CD14-positive monocyte (primary cell): Measurements from ENCODE around the gene CUTA. TPM values are rescaled to one million over a fixed set of nuclear protein-coding genes. Genes with fewer than 3 reads are reported as not detected.
A peak's percentile ranks its signal among the peaks of the same experiment; 100 is the strongest.

Source experiments
- DNase-seq, 3 donors: peaks; one replicate each; pipeline ENCODE4 v3.0.0-alpha.2; 2011 to 2022
- H2AFZ ChIP-seq: 2 replicates; pipeline ENCODE4 v1.6.0; 2012; ENCODE audit warnings: mild to moderate bottlenecking, low read depth, low read length, inconsistent platforms; ENCODE audit not compliant: insufficient read depth, poor library complexity, severe bottlenecking
- H3K27ac ChIP-seq, 2 donors: 1 replicate in 1 of 2; 2 replicates in 1 of 2; pipeline ENCODE4 v1.5.1; 2012 to 2013; ENCODE audit warnings: low read length in 2 of 2, control low read depth in 1 of 2, inconsistent platforms in 1 of 2, low read depth in 1 of 2, mild to moderate bottlenecking in 1 of 2
- H3K27me3 ChIP-seq, 2 donors: one replicate each; pipeline versions ENCODE4 v1.6.0 to v1.6.1; 2011 to 2013; ENCODE audit warnings: low read length in 2 of 2; ENCODE audit not compliant: control insufficient read depth in 2 of 2, insufficient read depth in 2 of 2
- H3K36me3 ChIP-seq, 2 donors: replicated peaks in 1 of 2; 1 replicate in 1 of 2; 2 replicates in 1 of 2; pipeline versions ENCODE4 v1.5.1 to v1.6.1; 2012 to 2013; ENCODE audit warnings: low read length in 2 of 2, control low read depth in 1 of 2, inconsistent platforms in 1 of 2, mild to moderate bottlenecking in 1 of 2; ENCODE audit not compliant: insufficient read depth in 2 of 2, control insufficient read depth in 1 of 2
- H3K4me1 ChIP-seq, 2 donors: 1 replicate in 1 of 2; 2 replicates in 1 of 2; pipeline versions ENCODE4 v1.5.1 to v1.6.1; 2012 to 2013; ENCODE audit warnings: low read length in 2 of 2, control low read depth in 1 of 2, inconsistent platforms in 1 of 2, mild to moderate bottlenecking in 1 of 2, moderate library complexity in 1 of 2; ENCODE audit not compliant: insufficient read depth in 2 of 2, control insufficient read depth in 1 of 2
- H3K4me2 ChIP-seq: replicated peaks from 2 replicates; pipeline ENCODE3; 2012; ENCODE audit warnings: low read length, moderate library complexity, mild to moderate bottlenecking; ENCODE audit not compliant: poor library complexity, severe bottlenecking; ENCODE audit errors: extremely low read depth
- H3K4me3 ChIP-seq, 3 experiments: fragments of 200-600 bp in 1 of 3; sonication (generic) in 1 of 3; replicated peaks in 1 of 3; 1 replicate in 2 of 3; 2 replicates in 1 of 3; pipeline ENCODE4 v1.5.1; 2011 to 2013; ENCODE audit warnings: low read length in 3 of 3, mild to moderate bottlenecking in 3 of 3, control low read depth in 2 of 3, low read depth in 2 of 3, inconsistent platforms in 1 of 3, moderate library complexity in 1 of 3
- H3K79me2 ChIP-seq: 2 replicates; pipeline ENCODE4 v1.6.0; 2012; ENCODE audit warnings: mild to moderate bottlenecking, control low read depth, inconsistent platforms, low read length, moderate library complexity; ENCODE audit not compliant: insufficient read depth
- H3K9ac ChIP-seq: 2 replicates; pipeline ENCODE4 v1.6.0; 2017; ENCODE audit warnings: low read length, mild to moderate bottlenecking; ENCODE audit not compliant: insufficient read depth, poor library complexity, severe bottlenecking
- H3K9me3 ChIP-seq, 2 donors: replicated peaks in 1 of 2; 1 replicate in 1 of 2; 2 replicates in 1 of 2; pipeline versions ENCODE4 v1.5.1 to v1.6.1; 2012 to 2013; ENCODE audit warnings: low read length in 2 of 2, control low read depth in 1 of 2; ENCODE audit not compliant: control insufficient read depth in 1 of 2, insufficient read depth in 1 of 2
- H4K20me1 ChIP-seq: 2 replicates; pipeline ENCODE4 v1.6.0; 2012; ENCODE audit warnings: mild to moderate bottlenecking, low read length, control low read depth, moderate library complexity; ENCODE audit not compliant: insufficient read depth
- H3K27ac Mint-ChIP-seq, 7 donors: one replicate each; pipeline ENCODE4 v1.8.0; 2020; ENCODE audit warnings: mild to moderate bottlenecking in 7 of 7, mixed read lengths in 7 of 7, moderate library complexity in 6 of 7, inconsistent platforms in 2 of 7
- H3K27me3 Mint-ChIP-seq, 3 donors: one replicate each; pipeline ENCODE4 v1.8.0; 2021 to 2022; ENCODE audit warnings: low read depth in 3 of 3, mild to moderate bottlenecking in 3 of 3, mixed read lengths in 3 of 3, moderate library complexity in 3 of 3, inconsistent platforms in 1 of 3
- H3K36me3 Mint-ChIP-seq, 2 donors: one replicate each; pipeline ENCODE4 v1.8.0; 2020; ENCODE audit warnings: mixed read lengths in 2 of 2, inconsistent platforms in 1 of 2, mild to moderate bottlenecking in 1 of 2
- H3K4me1 Mint-ChIP-seq: one replicate; pipeline ENCODE4 v1.8.0; 2020; ENCODE audit warnings: mild to moderate bottlenecking, mixed read lengths
- H3K4me3 Mint-ChIP-seq, 2 donors: one replicate each; pipeline ENCODE4 v1.8.0; 2020; ENCODE audit warnings: mild to moderate bottlenecking in 2 of 2, mixed read lengths in 2 of 2, moderate library complexity in 1 of 2
- H3K9me3 Mint-ChIP-seq, 7 donors: one replicate each; pipeline ENCODE4 v1.8.0; 2020 to 2022; ENCODE audit warnings: mixed read lengths in 7 of 7, mild to moderate bottlenecking in 6 of 7, moderate library complexity in 6 of 7, inconsistent platforms in 2 of 7
- WGBS: methylation state at CpG from one replicate; pipeline ENCODE4 v1.1.5; 2013; ENCODE audit warnings: missing lambda C conversion rate; ENCODE audit not compliant: insufficient coverage; 5-methylcytosine and 5-hydroxymethylcytosine counted together
- intact Hi-C, 2 donors: fragments of 100-400 bp; cut with micrococcal nuclease; formaldehyde crosslinking; loops; one replicate each; pipeline versions ENCODE4 v1.15.0 to v1.15.1; 2023
- polyA plus RNA-seq, 3 donors: library from polyadenylated mRNA; depleted of rRNA in 1 of 3; unstranded in 2 of 3; stranded (reverse) in 1 of 3; fragments of 300-500 nt in 2 of 3; fragments of >200 nt in 1 of 3; fragmentation: Illumina TruSeq in 2 of 3; gene quantifications; 1 replicate in 2 of 3; 2 replicates in 1 of 3; pipeline ENCODE4 v1.2.3, GENCODE V29; 2012 to 2021
- TF ChIP-seq, protein P1 (sequence below): fragments of 200-600 bp; IDR thresholded peaks from one replicate; pipeline ENCODE4 v1.8.0; 2022; ENCODE audit warnings: antibody characterized with exemption, mild to moderate bottlenecking

CUTA gene
- polyA plus RNA-seq, 3 donors = 137 to 160 (median 153) TPM

- Histone ChIP-seq H3K36me3 (peaks cover 29 to 60% of the 10 kb centered on the region in 2 donors), H2AFZ (no peak overlapping the region), H3K4me2 (no peak overlapping the region), H3K27me3 (no peaks in the 10 kb centered on the region), H3K9me3 (no peaks in the 10 kb centered on the region), H4K20me1 (no peaks in the 10 kb centered on the region), H3K4me3 (no peak overlapping the region), H3K4me1 (peaks cover 6 to 9% of the 10 kb centered on the region in 2 donors), H3K9ac (no peak overlapping the region), H3K27ac (peak overlapping the region in 1 of 2 donors; percentile 70), H3K79me2 (peaks cover 37% of the 10 kb centered on the region)
- Mint-ChIP-seq H3K27ac (peak overlapping the region in 3 of 7 donors; percentile 8 to 67 (median 59)), H3K9me3 (no peaks in the 10 kb centered on the region), H3K36me3 (peaks cover 36 to 48% of the 10 kb centered on the region in 2 donors), H3K27me3 (peaks cover 0 to 9% (median 0%) of the 10 kb centered on the region in 3 donors), H3K4me1 (peaks cover 4% of the 10 kb centered on the region), H3K4me3 (no peak overlapping the region)
- TF ChIP-seq, protein P1, sequence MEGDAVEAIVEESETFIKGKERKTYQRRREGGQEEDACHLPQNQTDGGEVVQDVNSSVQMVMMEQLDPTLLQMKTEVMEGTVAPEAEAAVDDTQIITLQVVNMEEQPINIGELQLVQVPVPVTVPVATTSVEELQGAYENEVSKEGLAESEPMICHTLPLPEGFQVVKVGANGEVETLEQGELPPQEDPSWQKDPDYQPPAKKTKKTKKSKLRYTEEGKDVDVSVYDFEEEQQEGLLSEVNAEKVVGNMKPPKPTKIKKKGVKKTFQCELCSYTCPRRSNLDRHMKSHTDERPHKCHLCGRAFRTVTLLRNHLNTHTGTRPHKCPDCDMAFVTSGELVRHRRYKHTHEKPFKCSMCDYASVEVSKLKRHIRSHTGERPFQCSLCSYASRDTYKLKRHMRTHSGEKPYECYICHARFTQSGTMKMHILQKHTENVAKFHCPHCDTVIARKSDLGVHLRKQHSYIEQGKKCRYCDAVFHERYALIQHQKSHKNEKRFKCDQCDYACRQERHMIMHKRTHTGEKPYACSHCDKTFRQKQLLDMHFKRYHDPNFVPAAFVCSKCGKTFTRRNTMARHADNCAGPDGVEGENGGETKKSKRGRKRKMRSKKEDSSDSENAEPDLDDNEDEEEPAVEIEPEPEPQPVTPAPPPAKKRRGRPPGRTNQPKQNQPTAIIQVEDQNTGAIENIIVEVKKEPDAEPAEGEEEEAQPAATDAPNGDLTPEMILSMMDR = no peak
- WGBS = 97% methylated on average over 15 of the region's 17 CpGs
- no peak for DNase-seq
- intact Hi-C loops = no loop called here
Measured at GRCh38 chr6:33406126-33406525, 11.8 kb downstream of the CUTA start.

DNA sequence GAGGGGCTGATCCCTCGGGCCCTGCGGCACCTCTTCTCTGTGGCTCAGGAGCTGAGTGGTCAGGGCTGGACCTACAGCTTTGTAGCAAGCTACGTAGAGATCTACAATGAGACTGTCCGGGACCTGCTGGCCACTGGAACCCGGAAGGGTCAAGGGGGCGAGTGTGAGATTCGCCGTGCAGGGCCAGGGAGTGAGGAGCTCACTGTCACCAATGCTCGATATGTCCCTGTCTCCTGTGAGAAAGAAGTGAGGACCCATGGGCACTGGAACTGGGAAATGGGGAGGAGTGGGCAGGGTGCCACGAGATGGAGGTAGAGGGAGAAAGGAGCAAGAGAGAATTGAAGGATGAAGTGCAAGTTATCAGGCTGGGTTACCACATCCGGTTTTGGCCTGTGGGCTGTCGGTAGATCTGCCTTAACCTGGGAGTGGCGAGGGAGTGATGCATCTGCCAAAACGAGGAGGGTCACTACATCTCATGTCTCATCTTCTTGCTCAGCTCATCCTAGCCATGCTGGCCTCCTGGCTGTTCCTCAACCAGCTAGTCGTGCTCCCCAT, 12.4 kb downstream of the CUTA start:
- H2AFZ ChIP-seq = no peak overlapping the region
- WGBS = 86% methylated on average over 15 of the region's 15 CpGs
- H3K4me3 Mint-ChIP-seq = no peak overlapping the region
- no peak overlapping the region for H3K4me2 ChIP-seq
- H3K27ac Mint-ChIP-seq = peak overlapping the region; percentile 2 to 74 (median 46)
- peaks cover 4% of the 10 kb centered on the region for H3K4me1 Mint-ChIP-seq
- DNase-seq = no peak
- no peak overlapping the region for H3K9ac ChIP-seq
- H4K20me1 ChIP-seq = no peaks in the 10 kb centered on the region
- peaks cover 6 to 8% of the 10 kb centered on the region in 2 donors for H3K4me1 ChIP-seq
- no peak overlapping the region for H3K4me3 ChIP-seq
- H3K27me3 ChIP-seq = no peaks in the 10 kb centered on the region
- no peaks in the 10 kb centered on the region for H3K9me3 Mint-ChIP-seq
- intact Hi-C loops = no loop called here
- no peaks in the 10 kb centered on the region for H3K9me3 ChIP-seq
- peaks cover 38 to 54% of the 10 kb centered on the region in 2 donors for H3K36me3 Mint-ChIP-seq
- H3K27me3 Mint-ChIP-seq = peaks cover 0 to 9% (median 0%) of the 10 kb centered on the region in 3 donors
- H3K36me3 ChIP-seq = peaks cover 29 to 66% of the 10 kb centered on the region in 2 donors
- TF ChIP-seq, protein P1 = no peak
- peaks cover 43% of the 10 kb centered on the region for H3K79me2 ChIP-seq
- peak overlapping the region in 1 of 2 donors; percentile 70 for H3K27ac ChIP-seq
